22Rv1 (cell line): ENCODE data around the gene FAM184A.

Source experiments
- ZFX ChIP-seq: fragments of 450-650 bp; IDR thresholded peaks from 2 replicates; pipeline ENCODE4 v1.6.1; 2017; ENCODE audit warnings: antibody characterized with exemption, borderline replicate concordance
- TF ChIP-seq, protein P1 (sequence below): fragments of 450-650 bp; IDR thresholded peaks from 2 replicates; pipeline ENCODE4 v1.5.1; 2017; ENCODE audit warnings: mild to moderate bottlenecking

DNA sequence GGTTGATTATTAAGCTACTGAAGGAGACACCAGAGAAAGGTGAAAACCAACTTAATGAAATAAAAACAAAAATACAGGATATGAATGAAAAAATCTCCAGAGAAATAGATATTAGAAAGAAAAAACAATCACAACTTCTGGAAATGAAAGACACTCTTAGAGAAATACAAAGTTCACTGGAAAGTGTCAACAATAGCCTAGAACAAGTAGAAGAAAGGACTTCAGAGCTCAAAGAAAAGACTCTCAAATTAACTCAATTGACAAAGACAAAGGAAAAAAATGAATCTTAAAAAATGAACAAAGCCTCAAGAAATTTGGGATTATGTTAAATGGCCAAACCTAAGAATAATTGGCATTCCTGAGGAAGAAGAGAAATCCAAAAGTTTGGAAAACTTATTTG lies 133.2 kb downstream of the FAM184A start:
- TF ChIP-seq, protein P1, sequence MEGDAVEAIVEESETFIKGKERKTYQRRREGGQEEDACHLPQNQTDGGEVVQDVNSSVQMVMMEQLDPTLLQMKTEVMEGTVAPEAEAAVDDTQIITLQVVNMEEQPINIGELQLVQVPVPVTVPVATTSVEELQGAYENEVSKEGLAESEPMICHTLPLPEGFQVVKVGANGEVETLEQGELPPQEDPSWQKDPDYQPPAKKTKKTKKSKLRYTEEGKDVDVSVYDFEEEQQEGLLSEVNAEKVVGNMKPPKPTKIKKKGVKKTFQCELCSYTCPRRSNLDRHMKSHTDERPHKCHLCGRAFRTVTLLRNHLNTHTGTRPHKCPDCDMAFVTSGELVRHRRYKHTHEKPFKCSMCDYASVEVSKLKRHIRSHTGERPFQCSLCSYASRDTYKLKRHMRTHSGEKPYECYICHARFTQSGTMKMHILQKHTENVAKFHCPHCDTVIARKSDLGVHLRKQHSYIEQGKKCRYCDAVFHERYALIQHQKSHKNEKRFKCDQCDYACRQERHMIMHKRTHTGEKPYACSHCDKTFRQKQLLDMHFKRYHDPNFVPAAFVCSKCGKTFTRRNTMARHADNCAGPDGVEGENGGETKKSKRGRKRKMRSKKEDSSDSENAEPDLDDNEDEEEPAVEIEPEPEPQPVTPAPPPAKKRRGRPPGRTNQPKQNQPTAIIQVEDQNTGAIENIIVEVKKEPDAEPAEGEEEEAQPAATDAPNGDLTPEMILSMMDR: no peak
- no peak for TF ChIP-seq ZFX
